Esophagus squamous epithelium (tissue), 4 donors: ENCODE results near the gene SAMM50.
A peak's percentile ranks its signal among the peaks of the same experiment; 100 is the strongest.

Experiments
- CTCF ChIP-seq, 6 experiments: fragments of 450-650 bp in 4 of 6; fragments of 200-600 bp in 2 of 6; sonication (generic) in 2 of 6; IDR thresholded peaks; one replicate each; pipeline ENCODE4 v1.5.1; 2016 to 2019; ENCODE audit warnings: antibody characterized with exemption in 6 of 6, mild to moderate bottlenecking in 4 of 6, moderate library complexity in 4 of 6
- POLR2A ChIP-seq, 4 donors: fragments of 450-650 bp; IDR thresholded peaks; one replicate each; pipeline ENCODE4 v1.6.1; 2017; ENCODE audit warnings: antibody characterized with exemption in 4 of 4, mild to moderate bottlenecking in 4 of 4, moderate library complexity in 3 of 4

DNA sequence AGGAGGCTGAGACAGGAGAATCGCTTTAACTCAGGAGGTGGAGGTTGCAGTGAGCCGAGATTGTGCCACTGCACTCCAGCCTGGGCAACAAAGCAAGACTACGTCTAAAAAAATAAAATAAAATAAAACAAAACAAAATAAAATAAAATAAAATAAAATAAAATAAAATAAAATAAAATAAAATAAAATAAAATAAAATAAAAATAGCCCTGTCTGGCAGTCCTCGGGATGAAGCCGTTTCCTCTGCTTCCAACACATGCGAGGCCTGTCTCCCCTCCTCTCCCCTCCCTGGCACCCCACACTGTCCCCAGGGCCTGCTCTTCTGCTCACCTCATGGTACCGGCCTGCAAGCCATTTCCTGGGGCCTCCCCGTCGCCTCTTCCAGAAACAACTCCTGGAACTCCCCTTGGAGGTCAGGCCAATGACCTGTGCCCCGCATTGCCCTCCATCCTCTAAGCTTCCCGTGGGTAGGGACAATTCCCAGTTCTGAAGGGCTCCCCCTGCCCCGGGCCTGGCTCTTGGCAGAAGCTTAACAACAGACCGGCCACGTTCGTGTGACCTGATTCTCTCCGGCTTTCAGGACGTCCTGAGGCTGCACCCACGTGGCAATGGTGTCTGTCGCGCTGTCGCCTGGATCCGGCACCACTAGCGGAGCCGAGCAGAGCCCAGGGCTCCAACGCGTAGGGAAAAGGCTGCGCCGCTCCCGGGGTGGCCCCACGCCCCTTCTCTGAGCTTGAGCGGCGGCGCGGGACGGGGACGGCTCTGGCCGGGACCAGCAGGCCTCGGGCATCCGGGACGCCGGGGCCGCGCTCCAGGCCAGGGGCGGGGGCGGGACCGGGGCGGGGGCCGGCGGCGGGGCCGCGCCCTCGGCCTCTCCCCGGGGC lies 68.4 kb downstream of the SAMM50 start:
- TF ChIP-seq CTCF (IDR thresholded peaks at IDR 0.05) = no peak
- TF ChIP-seq POLR2A (IDR thresholded peaks at IDR 0.05) = peak in 1 of 4 donors; percentile 55
